ENCODE measurements around the gene WDPCP. TPM values are rescaled to one million over a fixed set of nuclear protein-coding genes. Genes with fewer than 3 reads are reported as not detected.

WDPCP gene
- total and polyA plus RNA-seq, 2 of the 13 experiments (the other 11 are each of a cell fraction or from before 2014, with no cell fraction given): 2.9 to 5.2 TPM

- TF ChIP-seq FOXO4 (CRISPR knock-in tag; conservative IDR thresholded peaks at IDR 0.05): no peak
- TF ChIP-seq ZNF124 (CRISPR knock-in tag; IDR thresholded peaks at IDR 0.05): peak; percentile 55; the same call in 1 of the 2 replicates
- peak; percentile 87 for TF ChIP-seq BCL6 (CRISPR knock-in tag; IDR thresholded peaks at IDR 0.05)
- TF ChIP-seq JUND (CRISPR knock-in tag; IDR thresholded peaks at IDR 0.05): 0 out of 2 replicates have a peak, but pooled peaks have one; percentile 44
- peak; percentile 57 for TF ChIP-seq SP5 (CRISPR knock-in tag; IDR thresholded peaks at IDR 0.05; ENCODE audit: borderline replicate concordance, low read depth)
- peak; percentile 43; the same call in 1 of the 2 replicates for TF ChIP-seq RFX3 (CRISPR knock-in tag; IDR thresholded peaks at IDR 0.05)
- TF ChIP-seq TFDP2 (CRISPR knock-in tag; IDR thresholded peaks at IDR 0.05): no peak
- TF ChIP-seq CREB1 (IDR thresholded peaks at IDR 0.05): no peak
- peak; percentile 76 for TF ChIP-seq CREB1 (CRISPR knock-in tag; IDR thresholded peaks at IDR 0.05)
- TF ChIP-seq ZNF543 (CRISPR knock-in tag; IDR thresholded peaks at IDR 0.05): 0 out of 2 replicates have a peak, but pooled peaks have one; percentile 63
- 0 out of 2 replicates have a peak, but pooled peaks have one; percentile 4 for TF ChIP-seq FUBP1 (CRISPR knock-in tag; IDR thresholded peaks at IDR 0.05; ENCODE audit: borderline replicate concordance)
- TF ChIP-seq RBM22 (optimal IDR thresholded peaks at IDR 0.05; ENCODE audit: low read length): no peak
- peak; percentile 93 for TF ChIP-seq SIX1 (CRISPR knock-in tag; IDR thresholded peaks at IDR 0.05; ENCODE audit: borderline replicate concordance)
- peak; percentile 26 for TF ChIP-seq SKI (IDR thresholded peaks at IDR 0.05; ENCODE audit: partially characterized antibody)
- TF ChIP-seq MNT (IDR thresholded peaks at IDR 0.05): no peak
- TF ChIP-seq THRA (CRISPR knock-in tag; IDR thresholded peaks at IDR 0.05; ENCODE audit: borderline replicate concordance): peak; percentile 90; the same call in 1 of the 2 replicates
- peak; percentile 38; the same call in 1 of the 2 replicates for TF ChIP-seq SNAPC2 (CRISPR knock-in tag; IDR thresholded peaks at IDR 0.05)
- TF ChIP-seq HMG20A (CRISPR knock-in tag; IDR thresholded peaks at IDR 0.05; ENCODE audit: borderline replicate concordance): peak; percentile 89
These were observed 395.1 kb downstream of the WDPCP start (continued) for GRCh38 chr2:63192889-63193774.

Measured in HepG2 (cell line).